ENCODE results near the gene CHST2. TPM values are rescaled to one million over a fixed set of nuclear protein-coding genes. Genes with fewer than 3 reads are reported as not detected.

The CHST2 gene
- total RNA-seq (10 to 100 TPM in 1 of 2 donors, 1 to 10 TPM in 1; 1.2 to 48.7 TPM), polyA plus RNA-seq (under 1 TPM; 0.11 to 0.69 TPM)

- TF ChIP-seq NR2F2 (IDR thresholded peaks at IDR 0.05) (peak; percentile 73), RXRA (IDR thresholded peaks at IDR 0.05) (no peak)
- H3K4me3 ChIP-seq (ENCODE audit: low read depth in 1 of 3, low read length in 3 of 3) = peak within 1 kb of the TSS; percentile 68 to 83 (median 69)
- H3K4me1 ChIP-seq (ENCODE audit: control insufficient read depth in 4 of 4, insufficient read depth in 4 of 4, low read length in 3 of 4) = peaks cover 7 to 26% (median 21%) of the 10 kb centered on the region in 4 donors
- no peaks in the 10 kb centered on the region for H3K27me3 ChIP-seq (ENCODE audit: control insufficient read depth in 4 of 4, insufficient read depth in 4 of 4, low read length in 3 of 4)
- peak within 1 kb of the TSS; percentile 60 to 66 for H3K27ac ChIP-seq (ENCODE audit: low read depth in 1 of 2, low read length in 2 of 2)
- 1% methylated on average over 102 of the region's 102 CpGs for WGBS
- no peaks in the 10 kb centered on the region for H3K9me3 ChIP-seq (ENCODE audit: control insufficient read depth in 4 of 4, low read length in 3 of 4)
- peak; percentile 84 for DNase-seq (ENCODE audit: low spot score)
- H3K36me3 ChIP-seq (ENCODE audit: control insufficient read depth in 4 of 4, insufficient read depth in 3 of 4, low read depth in 1 of 4, low read length in 3 of 4) = no peaks in the 10 kb centered on the region
- no peak within 1 kb of the TSS for H3K9ac ChIP-seq (ENCODE audit: low read depth in 1 of 2, low read length in 2 of 2)
These were observed at the start of gene CHST2 for GRCh38 chr3:143119009-143119914. CHST2 (plus strand) TSS chr3:143119771; CDS start chr3:143120817, 1,046 bp downstream.

- no peak for DNase-seq (ENCODE audit: low spot score)
- H3K4me3 ChIP-seq (ENCODE audit: low read depth in 1 of 3, low read length in 3 of 3) = no peak overlapping the region
- H3K9ac ChIP-seq (ENCODE audit: low read depth in 1 of 2, low read length in 2 of 2) = no peak overlapping the region
- TF ChIP-seq HNF4A (conservative IDR thresholded peaks at IDR 0.05) (peak in 1 of 2 donors; percentile 10), FOXA2 (IDR thresholded peaks at IDR 0.05) (no peak)
- 74% methylated on average over 3 of the region's 3 CpGs for WGBS
- no peaks in the 10 kb centered on the region for H3K36me3 ChIP-seq (ENCODE audit: control insufficient read depth in 4 of 4, insufficient read depth in 3 of 4, low read depth in 1 of 4, low read length in 3 of 4)
- H3K4me1 ChIP-seq (ENCODE audit: control insufficient read depth in 4 of 4, insufficient read depth in 4 of 4, low read length in 3 of 4) = no peaks in the 10 kb centered on the region
- no peak overlapping the region for H3K27ac ChIP-seq (ENCODE audit: low read depth in 1 of 2, low read length in 2 of 2)
- no peaks in the 10 kb centered on the region for H3K9me3 ChIP-seq (ENCODE audit: control insufficient read depth in 4 of 4, low read length in 3 of 4)
- no peaks in the 10 kb centered on the region for H3K27me3 ChIP-seq (ENCODE audit: control insufficient read depth in 4 of 4, insufficient read depth in 4 of 4, low read length in 3 of 4)
These were observed 48.5 kb upstream of the CHST2 start for GRCh38 chr3:143070977-143071551.

- Histone ChIP-seq H3K27ac (ENCODE audit: low read depth in 1 of 2, low read length in 2 of 2) (no peak overlapping the region), H3K9me3 (ENCODE audit: control insufficient read depth in 4 of 4, low read length in 3 of 4) (no peaks in the 10 kb centered on the region), H3K27me3 (ENCODE audit: control insufficient read depth in 4 of 4, insufficient read depth in 4 of 4, low read length in 3 of 4) (no peaks in the 10 kb centered on the region), H3K4me1 (ENCODE audit: control insufficient read depth in 4 of 4, insufficient read depth in 4 of 4, low read length in 3 of 4) (no peaks in the 10 kb centered on the region), H3K36me3 (ENCODE audit: control insufficient read depth in 4 of 4, insufficient read depth in 3 of 4, low read depth in 1 of 4, low read length in 3 of 4) (no peaks in the 10 kb centered on the region), H3K4me3 (ENCODE audit: low read depth in 1 of 3, low read length in 3 of 3) (no peak overlapping the region), H3K9ac (ENCODE audit: low read depth in 1 of 2, low read length in 2 of 2) (no peak overlapping the region)
- 94% methylated on average over 6 of the region's 6 CpGs for WGBS
- no peak for DNase-seq (ENCODE audit: low spot score)
- no peak for TF ChIP-seq EGR1 (IDR thresholded peaks at IDR 0.05; ENCODE audit: low read depth in 2 of 2)
- no peak for TF ChIP-seq MAX (IDR thresholded peaks at IDR 0.05)
- TF ChIP-seq, protein P1, sequence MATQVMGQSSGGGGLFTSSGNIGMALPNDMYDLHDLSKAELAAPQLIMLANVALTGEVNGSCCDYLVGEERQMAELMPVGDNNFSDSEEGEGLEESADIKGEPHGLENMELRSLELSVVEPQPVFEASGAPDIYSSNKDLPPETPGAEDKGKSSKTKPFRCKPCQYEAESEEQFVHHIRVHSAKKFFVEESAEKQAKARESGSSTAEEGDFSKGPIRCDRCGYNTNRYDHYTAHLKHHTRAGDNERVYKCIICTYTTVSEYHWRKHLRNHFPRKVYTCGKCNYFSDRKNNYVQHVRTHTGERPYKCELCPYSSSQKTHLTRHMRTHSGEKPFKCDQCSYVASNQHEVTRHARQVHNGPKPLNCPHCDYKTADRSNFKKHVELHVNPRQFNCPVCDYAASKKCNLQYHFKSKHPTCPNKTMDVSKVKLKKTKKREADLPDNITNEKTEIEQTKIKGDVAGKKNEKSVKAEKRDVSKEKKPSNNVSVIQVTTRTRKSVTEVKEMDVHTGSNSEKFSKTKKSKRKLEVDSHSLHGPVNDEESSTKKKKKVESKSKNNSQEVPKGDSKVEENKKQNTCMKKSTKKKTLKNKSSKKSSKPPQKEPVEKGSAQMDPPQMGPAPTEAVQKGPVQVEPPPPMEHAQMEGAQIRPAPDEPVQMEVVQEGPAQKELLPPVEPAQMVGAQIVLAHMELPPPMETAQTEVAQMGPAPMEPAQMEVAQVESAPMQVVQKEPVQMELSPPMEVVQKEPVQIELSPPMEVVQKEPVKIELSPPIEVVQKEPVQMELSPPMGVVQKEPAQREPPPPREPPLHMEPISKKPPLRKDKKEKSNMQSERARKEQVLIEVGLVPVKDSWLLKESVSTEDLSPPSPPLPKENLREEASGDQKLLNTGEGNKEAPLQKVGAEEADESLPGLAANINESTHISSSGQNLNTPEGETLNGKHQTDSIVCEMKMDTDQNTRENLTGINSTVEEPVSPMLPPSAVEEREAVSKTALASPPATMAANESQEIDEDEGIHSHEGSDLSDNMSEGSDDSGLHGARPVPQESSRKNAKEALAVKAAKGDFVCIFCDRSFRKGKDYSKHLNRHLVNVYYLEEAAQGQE (IDR thresholded peaks at IDR 0.05) = no peak
- no peak for TF ChIP-seq TAF1 (conservative IDR thresholded peaks at IDR 0.05)
- TF ChIP-seq GABPA (IDR thresholded peaks at IDR 0.05 in 1 of 2, conservative IDR thresholded peaks at IDR 0.05 in 1 of 2) = no peak
- TF ChIP-seq NR2F2 (IDR thresholded peaks at IDR 0.05) = no peak
- TF ChIP-seq SP1 (IDR thresholded peaks at IDR 0.05) = no peak
- TF ChIP-seq YY1 (IDR thresholded peaks at IDR 0.05) = no peak
- TF ChIP-seq CTCF (IDR thresholded peaks at IDR 0.05; ENCODE audit: low read depth, low read length, missing input control) = no peak
- TF ChIP-seq JUND (IDR thresholded peaks at IDR 0.05) = no peak
- no peak for TF ChIP-seq HNF4G (IDR thresholded peaks at IDR 0.05)
- no peak for TF ChIP-seq FOXA2 (IDR thresholded peaks at IDR 0.05)
- TF ChIP-seq RAD21 (IDR thresholded peaks at IDR 0.05) = no peak
- TF ChIP-seq FOXA1 (IDR thresholded peaks at IDR 0.05) = no peak
- no peak for TF ChIP-seq RXRA (IDR thresholded peaks at IDR 0.05)
- TF ChIP-seq, protein P2, sequence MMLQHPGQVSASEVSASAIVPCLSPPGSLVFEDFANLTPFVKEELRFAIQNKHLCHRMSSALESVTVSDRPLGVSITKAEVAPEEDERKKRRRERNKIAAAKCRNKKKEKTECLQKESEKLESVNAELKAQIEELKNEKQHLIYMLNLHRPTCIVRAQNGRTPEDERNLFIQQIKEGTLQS (IDR thresholded peaks at IDR 0.05) = no peak
These were observed 47.8 kb upstream of the CHST2 start for GRCh38 chr3:143071776-143072175.

Data from liver (tissue), 9 donors.